ENCODE results near the gene MAP3K1. TPM values are rescaled to one million over a fixed set of nuclear protein-coding genes. Genes with fewer than 3 reads are reported as not detected.

The MAP3K1 gene
- total and polyA plus RNA-seq, 3 experiments from 2014 or later: 18.1 to 34.6 (median 18.7) TPM

GRCh38 chr5:56791396-56791795, 24.0 kb upstream of the MAP3K1 start:
- POLR2A ChIA-PET: no interaction called here
- Histone ChIP-seq H3K4me1 (ENCODE audit: insufficient read depth, low read length) (no peaks in the 10 kb centered on the region), H3K27ac (ENCODE audit: low read depth, low read length) (no peak overlapping the region), H3K9me3 (ENCODE audit: low read length) (no peaks in the 10 kb centered on the region), H3K27me3 (ENCODE audit: insufficient read depth, low read length, poor library complexity, severe bottlenecking) (no peaks in the 10 kb centered on the region), H3K36me3 (ENCODE audit: insufficient read depth, low read length) (no peaks in the 10 kb centered on the region), H3K4me3 (ENCODE audit: low read length) (no peak overlapping the region)
- Mint-ChIP-seq H3K27ac (no peak overlapping the region), H3K36me3 (no peaks in the 10 kb centered on the region), H3K27me3 (peaks cover 0 to 3% of the 10 kb centered on the region in 2 donors), H3K4me3 (no peak overlapping the region), H3K4me1 (no peaks in the 10 kb centered on the region), H3K9me3 (no peaks in the 10 kb centered on the region)
- no peak for DNase-seq
- CTCF ChIA-PET: no interaction called here

GRCh38 chr5:56798521-56798920, 16.8 kb upstream of the MAP3K1 start:
- Histone ChIP-seq H3K27me3 (ENCODE audit: insufficient read depth, low read length, poor library complexity, severe bottlenecking) (no peaks in the 10 kb centered on the region), H3K4me3 (ENCODE audit: low read length) (no peak overlapping the region), H3K27ac (ENCODE audit: low read depth, low read length) (no peak overlapping the region), H3K36me3 (ENCODE audit: insufficient read depth, low read length) (no peaks in the 10 kb centered on the region), H3K9me3 (ENCODE audit: low read length) (no peaks in the 10 kb centered on the region), H3K4me1 (ENCODE audit: insufficient read depth, low read length) (no peaks in the 10 kb centered on the region)
- ChIA-PET CTCF (no interaction called here), POLR2A (no interaction called here)
- no peak for DNase-seq
- Mint-ChIP-seq H3K4me1 (peaks cover 0 to 6% (median 6%) of the 10 kb centered on the region in 3 donors), H3K9me3 (no peaks in the 10 kb centered on the region), H3K27ac (no peak overlapping the region), H3K4me3 (no peak overlapping the region), H3K36me3 (no peaks in the 10 kb centered on the region), H3K27me3 (peaks cover 3 to 6% of the 10 kb centered on the region in 2 donors)

- no peak overlapping the region for H3K27ac Mint-ChIP-seq
- DNase-seq: no peak
- ChIA-PET CTCF (no interaction called here), POLR2A (no interaction called here)
- Histone ChIP-seq H3K4me1 (ENCODE audit: insufficient read depth, low read length) (no peaks in the 10 kb centered on the region), H3K27me3 (ENCODE audit: insufficient read depth, low read length, poor library complexity, severe bottlenecking) (no peaks in the 10 kb centered on the region), H3K36me3 (ENCODE audit: insufficient read depth, low read length) (no peaks in the 10 kb centered on the region), H3K27ac (ENCODE audit: low read depth, low read length) (no peak overlapping the region), H3K9me3 (ENCODE audit: low read length) (no peaks in the 10 kb centered on the region), H3K4me3 (ENCODE audit: low read length) (no peak overlapping the region)
- peaks cover 3 to 4% of the 10 kb centered on the region in 2 donors for H3K27me3 Mint-ChIP-seq
- H3K36me3 Mint-ChIP-seq: no peaks in the 10 kb centered on the region
- no peaks in the 10 kb centered on the region for H3K9me3 Mint-ChIP-seq
- H3K4me3 Mint-ChIP-seq: no peak overlapping the region
- peaks cover 7 to 16% (median 13%) of the 10 kb centered on the region in 3 donors for H3K4me1 Mint-ChIP-seq
These were observed 15.2 kb upstream of the MAP3K1 start for GRCh38 chr5:56800186-56800585.

- Mint-ChIP-seq H3K9me3 (no peaks in the 10 kb centered on the region), H3K27ac (no peak overlapping the region), H3K4me3 (no peak overlapping the region), H3K36me3 (no peaks in the 10 kb centered on the region), H3K4me1 (peaks cover 7 to 16% (median 13%) of the 10 kb centered on the region in 3 donors), H3K27me3 (peaks cover 3 to 4% of the 10 kb centered on the region in 2 donors)
- POLR2A ChIA-PET: no interaction called here
- no peak overlapping the region for H3K4me3 ChIP-seq (ENCODE audit: low read length)
- no peaks in the 10 kb centered on the region for H3K9me3 ChIP-seq (ENCODE audit: low read length)
- H3K36me3 ChIP-seq (ENCODE audit: insufficient read depth, low read length): no peaks in the 10 kb centered on the region
- no peaks in the 10 kb centered on the region for H3K27me3 ChIP-seq (ENCODE audit: insufficient read depth, low read length, poor library complexity, severe bottlenecking)
- CTCF ChIA-PET: no interaction called here
- H3K27ac ChIP-seq (ENCODE audit: low read depth, low read length): no peak overlapping the region
- no peak for DNase-seq
- no peaks in the 10 kb centered on the region for H3K4me1 ChIP-seq (ENCODE audit: insufficient read depth, low read length)
These were observed 14.1 kb upstream of the MAP3K1 start for GRCh38 chr5:56801256-56801655.

GRCh38 chr5:56802205-56802604, 13.1 kb upstream of the MAP3K1 start:
- no peaks in the 10 kb centered on the region for H3K36me3 Mint-ChIP-seq
- no peaks in the 10 kb centered on the region for H3K36me3 ChIP-seq (ENCODE audit: insufficient read depth, low read length)
- H3K27me3 ChIP-seq (ENCODE audit: insufficient read depth, low read length, poor library complexity, severe bottlenecking): no peaks in the 10 kb centered on the region
- peaks cover under 1 to 4% of the 10 kb centered on the region in 2 donors for H3K27me3 Mint-ChIP-seq
- no peaks in the 10 kb centered on the region for H3K9me3 ChIP-seq (ENCODE audit: low read length)
- CTCF ChIA-PET: interaction anchor here (0.8 to 1.5 kb wide), 2 partner anchors 13 to 531 kb away, joined by 3 read pairs; partner anchors contain the start of gene MAP3K1
- H3K27ac ChIP-seq (ENCODE audit: low read depth, low read length): no peak overlapping the region
- POLR2A ChIA-PET: interaction anchor here (1.8 kb wide), 1 partner anchor 13 kb away, joined by 4 read pairs; the partner anchor contains the start of gene MAP3K1
- H3K27ac Mint-ChIP-seq: no peak overlapping the region
- no peak overlapping the region for H3K4me3 ChIP-seq (ENCODE audit: low read length)
- no peaks in the 10 kb centered on the region for H3K9me3 Mint-ChIP-seq
- no peaks in the 10 kb centered on the region for H3K4me1 ChIP-seq (ENCODE audit: insufficient read depth, low read length)
- no peak for DNase-seq
- H3K4me1 Mint-ChIP-seq: peaks cover 7 to 16% (median 13%) of the 10 kb centered on the region in 3 donors
- H3K4me3 Mint-ChIP-seq: no peak overlapping the region

GRCh38 chr5:56803025-56803424, 12.3 kb upstream of the MAP3K1 start:
- ChIA-PET POLR2A (interaction anchor here (1.8 kb wide), 1 partner anchor 12 kb away, joined by 4 read pairs; the partner anchor contains the start of gene MAP3K1), CTCF (interaction anchor here (1.5 kb wide), 1 partner anchor 532 kb away, joined by 3 read pairs; no protein-coding TSS in a partner anchor)
- Histone ChIP-seq H3K4me3 (ENCODE audit: low read length) (no peak overlapping the region), H3K27ac (ENCODE audit: low read depth, low read length) (no peak overlapping the region), H3K27me3 (ENCODE audit: insufficient read depth, low read length, poor library complexity, severe bottlenecking) (no peaks in the 10 kb centered on the region), H3K9me3 (ENCODE audit: low read length) (no peaks in the 10 kb centered on the region), H3K36me3 (ENCODE audit: insufficient read depth, low read length) (no peaks in the 10 kb centered on the region), H3K4me1 (ENCODE audit: insufficient read depth, low read length) (no peaks in the 10 kb centered on the region)
- no peak overlapping the region for H3K4me3 Mint-ChIP-seq
- H3K27me3 Mint-ChIP-seq: peaks cover 0 to 4% of the 10 kb centered on the region in 2 donors
- no peaks in the 10 kb centered on the region for H3K9me3 Mint-ChIP-seq
- H3K36me3 Mint-ChIP-seq: no peaks in the 10 kb centered on the region
- peaks cover 7 to 16% (median 13%) of the 10 kb centered on the region in 3 donors for H3K4me1 Mint-ChIP-seq
- H3K27ac Mint-ChIP-seq: peak overlapping the region in 3 of 8 donors; percentile 61 to 80 (median 72)
- DNase-seq: no peak

- peak overlapping the region in 6 of 8 donors; percentile 7 to 80 (median 57) for H3K27ac Mint-ChIP-seq
These were observed 11.5 kb upstream of the MAP3K1 start for GRCh38 chr5:56803894-56804293.

GRCh38 chr5:56807679-56808078, 7.7 kb upstream of the MAP3K1 start:
- Histone ChIP-seq H3K9me3 (ENCODE audit: low read length) (no peaks in the 10 kb centered on the region), H3K4me1 (ENCODE audit: insufficient read depth, low read length) (no peaks in the 10 kb centered on the region), H3K4me3 (ENCODE audit: low read length) (no peak overlapping the region), H3K27me3 (ENCODE audit: insufficient read depth, low read length, poor library complexity, severe bottlenecking) (no peaks in the 10 kb centered on the region), H3K27ac (ENCODE audit: low read depth, low read length) (no peak overlapping the region), H3K36me3 (ENCODE audit: insufficient read depth, low read length) (no peaks in the 10 kb centered on the region)
- peaks cover 7 to 16% (median 13%) of the 10 kb centered on the region in 3 donors for H3K4me1 Mint-ChIP-seq
- H3K27ac Mint-ChIP-seq: no peak overlapping the region
- no peaks in the 10 kb centered on the region for H3K27me3 Mint-ChIP-seq
- no peak overlapping the region for H3K4me3 Mint-ChIP-seq
- ChIA-PET CTCF (no interaction called here), POLR2A (no interaction called here)
- H3K9me3 Mint-ChIP-seq: no peaks in the 10 kb centered on the region
- no peak for DNase-seq
- no peaks in the 10 kb centered on the region for H3K36me3 Mint-ChIP-seq

More at GRCh38 chr5:56803894-56804293, 11.5 kb upstream of the MAP3K1 start:
- peaks cover 7 to 16% (median 13%) of the 10 kb centered on the region in 3 donors for H3K4me1 Mint-ChIP-seq
- peaks cover 0 to 4% of the 10 kb centered on the region in 2 donors for H3K27me3 Mint-ChIP-seq
- H3K4me3 Mint-ChIP-seq: no peak overlapping the region
- Histone ChIP-seq H3K4me3 (ENCODE audit: low read length) (no peak overlapping the region), H3K4me1 (ENCODE audit: insufficient read depth, low read length) (no peaks in the 10 kb centered on the region), H3K27me3 (ENCODE audit: insufficient read depth, low read length, poor library complexity, severe bottlenecking) (no peaks in the 10 kb centered on the region), H3K27ac (ENCODE audit: low read depth, low read length) (no peak overlapping the region), H3K9me3 (ENCODE audit: low read length) (no peaks in the 10 kb centered on the region), H3K36me3 (ENCODE audit: insufficient read depth, low read length) (no peaks in the 10 kb centered on the region)
- CTCF ChIA-PET: no interaction called here
- DNase-seq: no peak
- POLR2A ChIA-PET: interaction anchor here (1.8 kb wide), 1 partner anchor 11 kb away, joined by 4 read pairs; the partner anchor contains the start of gene MAP3K1
- no peaks in the 10 kb centered on the region for H3K9me3 Mint-ChIP-seq
- H3K36me3 Mint-ChIP-seq: no peaks in the 10 kb centered on the region

Measured in CD8-positive, alpha-beta memory T cell (primary cell).